ENCODE results near the gene NAB1. TPM values are rescaled to one million over a fixed set of nuclear protein-coding genes. Genes with fewer than 3 reads are reported as not detected.

Gene NAB1
- total and polyA plus RNA-seq, 4 donors, result 5.8 to 31.0 (median 18.7) TPM

- no peak for TF ChIP-seq HNF4A (conservative IDR thresholded peaks at IDR 0.05)
- TF ChIP-seq RXRA (IDR thresholded peaks at IDR 0.05), result no peak
- TF ChIP-seq HNF4G (IDR thresholded peaks at IDR 0.05), result no peak
- TF ChIP-seq, protein P1, sequence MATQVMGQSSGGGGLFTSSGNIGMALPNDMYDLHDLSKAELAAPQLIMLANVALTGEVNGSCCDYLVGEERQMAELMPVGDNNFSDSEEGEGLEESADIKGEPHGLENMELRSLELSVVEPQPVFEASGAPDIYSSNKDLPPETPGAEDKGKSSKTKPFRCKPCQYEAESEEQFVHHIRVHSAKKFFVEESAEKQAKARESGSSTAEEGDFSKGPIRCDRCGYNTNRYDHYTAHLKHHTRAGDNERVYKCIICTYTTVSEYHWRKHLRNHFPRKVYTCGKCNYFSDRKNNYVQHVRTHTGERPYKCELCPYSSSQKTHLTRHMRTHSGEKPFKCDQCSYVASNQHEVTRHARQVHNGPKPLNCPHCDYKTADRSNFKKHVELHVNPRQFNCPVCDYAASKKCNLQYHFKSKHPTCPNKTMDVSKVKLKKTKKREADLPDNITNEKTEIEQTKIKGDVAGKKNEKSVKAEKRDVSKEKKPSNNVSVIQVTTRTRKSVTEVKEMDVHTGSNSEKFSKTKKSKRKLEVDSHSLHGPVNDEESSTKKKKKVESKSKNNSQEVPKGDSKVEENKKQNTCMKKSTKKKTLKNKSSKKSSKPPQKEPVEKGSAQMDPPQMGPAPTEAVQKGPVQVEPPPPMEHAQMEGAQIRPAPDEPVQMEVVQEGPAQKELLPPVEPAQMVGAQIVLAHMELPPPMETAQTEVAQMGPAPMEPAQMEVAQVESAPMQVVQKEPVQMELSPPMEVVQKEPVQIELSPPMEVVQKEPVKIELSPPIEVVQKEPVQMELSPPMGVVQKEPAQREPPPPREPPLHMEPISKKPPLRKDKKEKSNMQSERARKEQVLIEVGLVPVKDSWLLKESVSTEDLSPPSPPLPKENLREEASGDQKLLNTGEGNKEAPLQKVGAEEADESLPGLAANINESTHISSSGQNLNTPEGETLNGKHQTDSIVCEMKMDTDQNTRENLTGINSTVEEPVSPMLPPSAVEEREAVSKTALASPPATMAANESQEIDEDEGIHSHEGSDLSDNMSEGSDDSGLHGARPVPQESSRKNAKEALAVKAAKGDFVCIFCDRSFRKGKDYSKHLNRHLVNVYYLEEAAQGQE (IDR thresholded peaks at IDR 0.05), result no peak
- no peak for TF ChIP-seq TAF1 (conservative IDR thresholded peaks at IDR 0.05)
- TF ChIP-seq YY1 (IDR thresholded peaks at IDR 0.05), result no peak
- TF ChIP-seq FOXA1 (IDR thresholded peaks at IDR 0.05), result no peak
- no peak for TF ChIP-seq JUND (IDR thresholded peaks at IDR 0.05)
- no peak for TF ChIP-seq CTCF (IDR thresholded peaks at IDR 0.05; ENCODE audit: low read depth, low read length, missing input control)
- TF ChIP-seq, protein P2, sequence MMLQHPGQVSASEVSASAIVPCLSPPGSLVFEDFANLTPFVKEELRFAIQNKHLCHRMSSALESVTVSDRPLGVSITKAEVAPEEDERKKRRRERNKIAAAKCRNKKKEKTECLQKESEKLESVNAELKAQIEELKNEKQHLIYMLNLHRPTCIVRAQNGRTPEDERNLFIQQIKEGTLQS (IDR thresholded peaks at IDR 0.05), result no peak
- no peak for TF ChIP-seq NR2F2 (IDR thresholded peaks at IDR 0.05)
- TF ChIP-seq ZBTB33 (IDR thresholded peaks at IDR 0.05), result no peak
- TF ChIP-seq RAD21 (IDR thresholded peaks at IDR 0.05), result no peak
- TF ChIP-seq, protein P3, sequence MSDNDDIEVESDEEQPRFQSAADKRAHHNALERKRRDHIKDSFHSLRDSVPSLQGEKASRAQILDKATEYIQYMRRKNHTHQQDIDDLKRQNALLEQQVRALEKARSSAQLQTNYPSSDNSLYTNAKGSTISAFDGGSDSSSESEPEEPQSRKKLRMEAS (IDR thresholded peaks at IDR 0.05), result no peak
- no peak for TF ChIP-seq EGR1 (IDR thresholded peaks at IDR 0.05; ENCODE audit: low read depth in 2 of 2)
- TF ChIP-seq GABPA (IDR thresholded peaks at IDR 0.05 in 1 of 2, conservative IDR thresholded peaks at IDR 0.05 in 1 of 2), result no peak
- Histone ChIP-seq H3K9ac (ENCODE audit: low read depth in 1 of 2, low read length in 2 of 2) (no peak overlapping the region), H3K27ac (ENCODE audit: low read depth in 1 of 2, low read length in 2 of 2) (no peak overlapping the region), H3K4me1 (ENCODE audit: control insufficient read depth in 4 of 4, insufficient read depth in 4 of 4, low read length in 3 of 4) (peaks cover 0 to 2% (median under 1%) of the 10 kb centered on the region in 4 donors), H3K9me3 (ENCODE audit: control insufficient read depth in 4 of 4, low read length in 3 of 4) (no peaks in the 10 kb centered on the region), H3K36me3 (ENCODE audit: control insufficient read depth in 4 of 4, insufficient read depth in 3 of 4, low read depth in 1 of 4, low read length in 3 of 4) (peaks cover 1 to 25% (median 13%) of the 10 kb centered on the region in 4 donors), H3K4me3 (ENCODE audit: low read depth in 1 of 3, low read length in 3 of 3) (no peak overlapping the region), H3K27me3 (ENCODE audit: control insufficient read depth in 4 of 4, insufficient read depth in 4 of 4, low read length in 3 of 4) (no peaks in the 10 kb centered on the region)
- DNase-seq (ENCODE audit: low spot score), result no peak
These were observed 20.0 kb downstream of the NAB1 start for GRCh38 chr2:190668892-190669291.

Data from liver (tissue), 9 donors.